ENCODE data around the gene AAMDC.

GRCh38 chr11:77871855-77872254 lies 50.9 kb downstream of the AAMDC start:
- no peak for TF ChIP-seq ZNF513 (CRISPR knock-in tag; conservative IDR thresholded peaks at IDR 0.05)
- TF ChIP-seq FOXM1 (CRISPR knock-in tag; IDR thresholded peaks at IDR 0.05): no peak
- TF ChIP-seq CTCF (CRISPR knock-in tag; IDR thresholded peaks at IDR 0.05): no peak
- no peak for TF ChIP-seq SRY (CRISPR knock-in tag; IDR thresholded peaks at IDR 0.05)
- no peak for TF ChIP-seq USF2 (IDR thresholded peaks at IDR 0.05; ENCODE audit: low read depth, low read length)
- TF ChIP-seq USF2 (CRISPR knock-in tag; IDR thresholded peaks at IDR 0.05; ENCODE audit: borderline replicate concordance): no peak
- TF ChIP-seq BRCA1 (CRISPR knock-in tag; IDR thresholded peaks at IDR 0.05): no peak
- TF ChIP-seq ZFX (CRISPR knock-in tag; IDR thresholded peaks at IDR 0.05; ENCODE audit: low read depth): no peak
- no peak for TF ChIP-seq EZH2 (conservative IDR thresholded peaks at IDR 0.05; ENCODE audit: low read depth, low read length)
- no peak for TF ChIP-seq SOX5 (CRISPR knock-in tag; IDR thresholded peaks at IDR 0.05; ENCODE audit: borderline replicate concordance)
